HEK293 (cell line): Measurements from ENCODE around the gene MARCHF9.

Experiments
- GLIS2 ChIP-seq: fragments of 450-650 bp; formaldehyde crosslinking; IDR thresholded peaks from 2 replicates; pipeline ENCODE4 v1.5.1; 2016; ENCODE audit warnings: missing biosample characterization, missing genetic modification characterization
- HOXA7 ChIP-seq: sonication (generic); formaldehyde crosslinking; IDR thresholded peaks from 2 replicates; pipeline ENCODE4 v1.8.1; 2022; ENCODE audit warnings: missing genetic modification reagents, borderline replicate concordance
- HOXC10 ChIP-seq: sonication (generic); formaldehyde crosslinking; IDR thresholded peaks from 2 replicates; pipeline ENCODE4 v1.8.1; 2023; ENCODE audit warnings: mild to moderate bottlenecking, missing genetic modification reagents
- KLF16 ChIP-seq: fragments of 450-650 bp; formaldehyde crosslinking; IDR thresholded peaks from 2 replicates; pipeline ENCODE4 v1.5.1; 2017; ENCODE audit warnings: missing biosample characterization, missing genetic modification characterization
- REPIN1 ChIP-seq: fragments of 450-650 bp; formaldehyde crosslinking; IDR thresholded peaks from 2 replicates; pipeline ENCODE4 v1.5.1; 2017; ENCODE audit warnings: missing biosample characterization, missing genetic modification characterization, low read depth
- SCRT1 ChIP-seq: fragments of 450-650 bp; formaldehyde crosslinking; IDR thresholded peaks from 2 replicates; pipeline ENCODE4 v1.5.1; 2016; ENCODE audit warnings: missing biosample characterization, missing genetic modification characterization, borderline replicate concordance
- SP7 ChIP-seq: fragments of 450-650 bp; formaldehyde crosslinking; IDR thresholded peaks from 2 replicates; pipeline ENCODE4 v1.5.1; 2016; ENCODE audit warnings: missing biosample characterization, missing genetic modification characterization
- TCF7L2 ChIP-seq: IDR thresholded peaks from 2 replicates; pipeline ENCODE4 v1.6.1; 2011; ENCODE audit warnings: low read depth, mild to moderate bottlenecking, inconsistent platforms, low read length, moderate library complexity, borderline replicate concordance
- ZBTB1 ChIP-seq: fragments of 450-650 bp; formaldehyde crosslinking; IDR thresholded peaks from 2 replicates; pipeline ENCODE4 v1.5.1; 2016; ENCODE audit warnings: missing biosample characterization, missing genetic modification characterization
- ZNF121 ChIP-seq: fragments of 450-650 bp; formaldehyde crosslinking; IDR thresholded peaks from 2 replicates; pipeline ENCODE4 v1.5.1; 2016; ENCODE audit warnings: missing biosample characterization, missing genetic modification characterization
- ZNF140 ChIP-seq: fragments of 450-650 bp; formaldehyde crosslinking; IDR thresholded peaks from 2 replicates; pipeline ENCODE4 v1.5.1; 2016; ENCODE audit warnings: missing biosample characterization, missing genetic modification characterization
- ZNF221 ChIP-seq: fragments of 450-650 bp; formaldehyde crosslinking; IDR thresholded peaks from 2 replicates; pipeline ENCODE4 v1.5.1; 2017; ENCODE audit warnings: missing biosample characterization, missing genetic modification characterization, borderline replicate concordance
- ZNF404 ChIP-seq: fragments of 450-650 bp; formaldehyde crosslinking; IDR thresholded peaks from 2 replicates; pipeline ENCODE4 v1.5.1; 2017; ENCODE audit warnings: missing biosample characterization, missing genetic modification characterization
- ZNF514 ChIP-seq: fragments of 450-650 bp; formaldehyde crosslinking; IDR thresholded peaks from 2 replicates; pipeline ENCODE4 v1.5.1; 2016; ENCODE audit warnings: missing biosample characterization, missing genetic modification characterization
- ZNF529 ChIP-seq: fragments of 450-650 bp; formaldehyde crosslinking; IDR thresholded peaks from 2 replicates; pipeline ENCODE4 v1.5.1; 2017; ENCODE audit warnings: missing genetic modification characterization, missing biosample characterization; ENCODE audit not compliant: insufficient replicate concordance
- ZNF555 ChIP-seq: fragments of 450-650 bp; formaldehyde crosslinking; conservative IDR thresholded peaks from 2 replicates; pipeline ENCODE4 v1.5.1; 2017; ENCODE audit warnings: missing biosample characterization, mild to moderate bottlenecking, missing genetic modification characterization, inconsistent platforms
- ZNF670 ChIP-seq: fragments of 450-650 bp; formaldehyde crosslinking; IDR thresholded peaks from 2 replicates; pipeline ENCODE4 v1.5.1; 2016; ENCODE audit warnings: missing biosample characterization, missing genetic modification characterization, low read depth
- ZNF707 ChIP-seq: fragments of 450-650 bp; formaldehyde crosslinking; IDR thresholded peaks from 2 replicates; pipeline ENCODE4 v1.5.1; 2016; ENCODE audit warnings: missing biosample characterization, missing genetic modification characterization
- ZNF776 ChIP-seq: fragments of 450-650 bp; formaldehyde crosslinking; IDR thresholded peaks from 2 replicates; pipeline ENCODE4 v1.5.0; 2017; ENCODE audit warnings: missing biosample characterization, missing genetic modification characterization, borderline replicate concordance
- TF ChIP-seq, protein P1 (sequence below): fragments of 450-650 bp; formaldehyde crosslinking; IDR thresholded peaks from 2 replicates; pipeline ENCODE4 v1.5.1; 2017; ENCODE audit warnings: missing biosample characterization, missing genetic modification characterization
- TF ChIP-seq, protein P2 (sequence below): fragments of 450-650 bp; formaldehyde crosslinking; IDR thresholded peaks from 2 replicates; pipeline ENCODE4 v1.5.1; 2016; ENCODE audit warnings: missing biosample characterization, missing genetic modification characterization, borderline replicate concordance
- TF ChIP-seq, protein P3 (sequence below): fragments of 450-650 bp; formaldehyde crosslinking; IDR thresholded peaks from 2 replicates; pipeline ENCODE4 v1.5.1; 2016; ENCODE audit warnings: missing biosample characterization, missing genetic modification characterization
- TF ChIP-seq, protein P4 (sequence below): fragments of 450-650 bp; formaldehyde crosslinking; IDR thresholded peaks from 2 replicates; pipeline ENCODE4 v1.5.1; 2016; ENCODE audit warnings: missing biosample characterization, missing genetic modification characterization
- TF ChIP-seq, protein P5 (sequence below): fragments of 450-650 bp; formaldehyde crosslinking; IDR thresholded peaks from 2 replicates; pipeline ENCODE4 v1.5.1; 2016; ENCODE audit warnings: missing biosample characterization, missing genetic modification characterization
- TF ChIP-seq, protein P6 (sequence below): fragments of 450-650 bp; formaldehyde crosslinking; IDR thresholded peaks from 2 replicates; pipeline ENCODE4 v1.5.1; 2016; ENCODE audit warnings: missing biosample characterization, missing genetic modification characterization
- TF ChIP-seq, protein P7 (sequence below): sonication (generic); formaldehyde crosslinking; IDR thresholded peaks from 2 replicates; pipeline ENCODE4 v1.8.1; 2022; ENCODE audit warnings: mild to moderate bottlenecking, moderate library complexity, missing genetic modification reagents

Gene MARCHF9

DNA sequence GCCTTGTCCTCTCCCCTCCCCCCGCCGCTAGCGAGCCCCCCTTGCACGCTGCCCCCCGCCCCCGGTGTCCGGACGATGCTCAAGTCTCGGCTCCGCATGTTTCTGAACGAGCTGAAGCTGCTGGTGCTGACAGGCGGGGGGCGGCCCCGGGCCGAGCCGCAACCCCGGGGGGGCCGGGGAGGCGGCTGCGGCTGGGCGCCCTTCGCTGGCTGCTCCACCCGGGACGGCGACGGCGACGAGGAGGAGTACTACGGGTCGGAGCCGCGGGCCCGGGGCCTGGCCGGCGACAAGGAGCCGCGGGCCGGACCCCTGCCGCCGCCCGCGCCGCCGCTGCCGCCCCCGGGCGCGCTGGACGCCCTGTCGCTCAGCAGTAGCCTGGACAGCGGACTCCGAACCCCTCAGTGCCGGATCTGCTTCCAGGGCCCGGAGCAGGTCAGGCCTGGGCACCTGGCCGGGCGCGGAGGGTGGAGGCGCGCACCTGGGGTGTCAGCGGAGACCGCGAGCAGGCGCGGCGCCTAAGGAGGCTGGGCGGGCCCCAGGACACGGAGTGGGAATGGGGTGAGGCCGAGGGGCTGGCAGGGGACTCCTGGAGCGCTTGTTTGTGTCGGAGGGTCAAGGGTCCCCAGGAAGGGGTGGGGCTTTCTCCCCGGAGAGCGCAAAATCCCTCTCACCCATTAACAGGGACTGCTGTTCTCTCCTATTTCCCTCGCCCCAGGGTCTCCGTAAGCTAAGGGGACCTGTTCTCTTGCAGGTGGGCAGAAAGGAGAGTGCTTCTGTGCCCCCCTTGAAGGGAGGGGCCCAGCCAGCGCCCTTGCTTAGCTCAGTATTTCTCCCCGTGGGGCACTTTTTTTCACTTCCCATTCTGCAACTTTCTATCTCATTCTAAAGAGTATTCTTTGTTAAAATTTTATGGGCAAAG lies 810 bp downstream of the MARCHF9 start (continued):
- TF ChIP-seq, protein P1, sequence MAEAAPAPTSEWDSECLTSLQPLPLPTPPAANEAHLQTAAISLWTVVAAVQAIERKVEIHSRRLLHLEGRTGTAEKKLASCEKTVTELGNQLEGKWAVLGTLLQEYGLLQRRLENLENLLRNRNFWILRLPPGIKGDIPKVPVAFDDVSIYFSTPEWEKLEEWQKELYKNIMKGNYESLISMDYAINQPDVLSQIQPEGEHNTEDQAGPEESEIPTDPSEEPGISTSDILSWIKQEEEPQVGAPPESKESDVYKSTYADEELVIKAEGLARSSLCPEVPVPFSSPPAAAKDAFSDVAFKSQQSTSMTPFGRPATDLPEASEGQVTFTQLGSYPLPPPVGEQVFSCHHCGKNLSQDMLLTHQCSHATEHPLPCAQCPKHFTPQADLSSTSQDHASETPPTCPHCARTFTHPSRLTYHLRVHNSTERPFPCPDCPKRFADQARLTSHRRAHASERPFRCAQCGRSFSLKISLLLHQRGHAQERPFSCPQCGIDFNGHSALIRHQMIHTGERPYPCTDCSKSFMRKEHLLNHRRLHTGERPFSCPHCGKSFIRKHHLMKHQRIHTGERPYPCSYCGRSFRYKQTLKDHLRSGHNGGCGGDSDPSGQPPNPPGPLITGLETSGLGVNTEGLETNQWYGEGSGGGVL (tag by site-specific recombination), result no peak
- TF ChIP-seq ZNF404 (tag by site-specific recombination), result no peak
- no peak for TF ChIP-seq KLF16 (tag by site-specific recombination)
- no peak for TF ChIP-seq TCF7L2
- TF ChIP-seq, protein P2, sequence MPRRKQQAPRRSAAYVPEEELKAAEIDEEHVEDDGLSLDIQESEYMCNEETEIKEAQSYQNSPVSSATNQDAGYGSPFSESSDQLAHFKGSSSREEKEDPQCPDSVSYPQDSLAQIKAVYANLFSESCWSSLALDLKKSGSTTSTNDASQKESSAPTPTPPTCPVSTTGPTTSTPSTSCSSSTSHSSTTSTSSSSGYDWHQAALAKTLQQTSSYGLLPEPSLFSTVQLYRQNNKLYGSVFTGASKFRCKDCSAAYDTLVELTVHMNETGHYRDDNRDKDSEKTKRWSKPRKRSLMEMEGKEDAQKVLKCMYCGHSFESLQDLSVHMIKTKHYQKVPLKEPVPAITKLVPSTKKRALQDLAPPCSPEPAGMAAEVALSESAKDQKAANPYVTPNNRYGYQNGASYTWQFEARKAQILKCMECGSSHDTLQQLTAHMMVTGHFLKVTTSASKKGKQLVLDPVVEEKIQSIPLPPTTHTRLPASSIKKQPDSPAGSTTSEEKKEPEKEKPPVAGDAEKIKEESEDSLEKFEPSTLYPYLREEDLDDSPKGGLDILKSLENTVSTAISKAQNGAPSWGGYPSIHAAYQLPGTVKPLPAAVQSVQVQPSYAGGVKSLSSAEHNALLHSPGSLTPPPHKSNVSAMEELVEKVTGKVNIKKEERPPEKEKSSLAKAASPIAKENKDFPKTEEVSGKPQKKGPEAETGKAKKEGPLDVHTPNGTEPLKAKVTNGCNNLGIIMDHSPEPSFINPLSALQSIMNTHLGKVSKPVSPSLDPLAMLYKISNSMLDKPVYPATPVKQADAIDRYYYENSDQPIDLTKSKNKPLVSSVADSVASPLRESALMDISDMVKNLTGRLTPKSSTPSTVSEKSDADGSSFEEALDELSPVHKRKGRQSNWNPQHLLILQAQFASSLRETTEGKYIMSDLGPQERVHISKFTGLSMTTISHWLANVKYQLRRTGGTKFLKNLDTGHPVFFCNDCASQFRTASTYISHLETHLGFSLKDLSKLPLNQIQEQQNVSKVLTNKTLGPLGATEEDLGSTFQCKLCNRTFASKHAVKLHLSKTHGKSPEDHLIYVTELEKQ, result no peak
- TF ChIP-seq ZNF529 (tag by site-specific recombination), result no peak
- TF ChIP-seq, protein P3, sequence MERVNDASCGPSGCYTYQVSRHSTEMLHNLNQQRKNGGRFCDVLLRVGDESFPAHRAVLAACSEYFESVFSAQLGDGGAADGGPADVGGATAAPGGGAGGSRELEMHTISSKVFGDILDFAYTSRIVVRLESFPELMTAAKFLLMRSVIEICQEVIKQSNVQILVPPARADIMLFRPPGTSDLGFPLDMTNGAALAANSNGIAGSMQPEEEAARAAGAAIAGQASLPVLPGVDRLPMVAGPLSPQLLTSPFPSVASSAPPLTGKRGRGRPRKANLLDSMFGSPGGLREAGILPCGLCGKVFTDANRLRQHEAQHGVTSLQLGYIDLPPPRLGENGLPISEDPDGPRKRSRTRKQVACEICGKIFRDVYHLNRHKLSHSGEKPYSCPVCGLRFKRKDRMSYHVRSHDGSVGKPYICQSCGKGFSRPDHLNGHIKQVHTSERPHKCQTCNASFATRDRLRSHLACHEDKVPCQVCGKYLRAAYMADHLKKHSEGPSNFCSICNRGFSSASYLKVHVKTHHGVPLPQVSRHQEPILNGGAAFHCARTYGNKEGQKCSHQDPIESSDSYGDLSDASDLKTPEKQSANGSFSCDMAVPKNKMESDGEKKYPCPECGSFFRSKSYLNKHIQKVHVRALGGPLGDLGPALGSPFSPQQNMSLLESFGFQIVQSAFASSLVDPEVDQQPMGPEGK (tag by site-specific recombination), result peak; percentile 58
- TF ChIP-seq, protein P4, sequence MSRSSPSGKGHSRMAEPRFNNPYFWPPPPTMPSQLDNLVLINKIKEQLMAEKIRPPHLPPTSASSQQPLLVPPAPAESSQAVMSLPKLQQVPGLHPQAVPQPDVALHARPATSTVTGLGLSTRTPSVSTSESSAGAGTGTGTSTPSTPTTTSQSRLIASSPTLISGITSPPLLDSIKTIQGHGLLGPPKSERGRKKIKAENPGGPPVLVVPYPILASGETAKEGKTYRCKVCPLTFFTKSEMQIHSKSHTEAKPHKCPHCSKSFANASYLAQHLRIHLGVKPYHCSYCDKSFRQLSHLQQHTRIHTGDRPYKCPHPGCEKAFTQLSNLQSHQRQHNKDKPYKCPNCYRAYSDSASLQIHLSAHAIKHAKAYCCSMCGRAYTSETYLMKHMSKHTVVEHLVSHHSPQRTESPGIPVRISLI (tag by site-specific recombination), result no peak
- TF ChIP-seq, protein P5, sequence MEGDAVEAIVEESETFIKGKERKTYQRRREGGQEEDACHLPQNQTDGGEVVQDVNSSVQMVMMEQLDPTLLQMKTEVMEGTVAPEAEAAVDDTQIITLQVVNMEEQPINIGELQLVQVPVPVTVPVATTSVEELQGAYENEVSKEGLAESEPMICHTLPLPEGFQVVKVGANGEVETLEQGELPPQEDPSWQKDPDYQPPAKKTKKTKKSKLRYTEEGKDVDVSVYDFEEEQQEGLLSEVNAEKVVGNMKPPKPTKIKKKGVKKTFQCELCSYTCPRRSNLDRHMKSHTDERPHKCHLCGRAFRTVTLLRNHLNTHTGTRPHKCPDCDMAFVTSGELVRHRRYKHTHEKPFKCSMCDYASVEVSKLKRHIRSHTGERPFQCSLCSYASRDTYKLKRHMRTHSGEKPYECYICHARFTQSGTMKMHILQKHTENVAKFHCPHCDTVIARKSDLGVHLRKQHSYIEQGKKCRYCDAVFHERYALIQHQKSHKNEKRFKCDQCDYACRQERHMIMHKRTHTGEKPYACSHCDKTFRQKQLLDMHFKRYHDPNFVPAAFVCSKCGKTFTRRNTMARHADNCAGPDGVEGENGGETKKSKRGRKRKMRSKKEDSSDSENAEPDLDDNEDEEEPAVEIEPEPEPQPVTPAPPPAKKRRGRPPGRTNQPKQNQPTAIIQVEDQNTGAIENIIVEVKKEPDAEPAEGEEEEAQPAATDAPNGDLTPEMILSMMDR (tag by site-specific recombination), result no peak
- no peak for TF ChIP-seq ZNF221 (tag by site-specific recombination)
- TF ChIP-seq HOXC10 (CRISPR knock-in tag), result no peak
- 0 out of 2 replicates have a peak, but pooled peaks have one; percentile 19 for TF ChIP-seq SP7
- no peak for TF ChIP-seq ZNF776 (tag by site-specific recombination)
- TF ChIP-seq ZNF707, result no peak
- no peak for TF ChIP-seq ZNF555 (tag by site-specific recombination)
- TF ChIP-seq GLIS2 (tag by site-specific recombination), result peak; percentile 71
- TF ChIP-seq ZBTB1 (tag by site-specific recombination), result no peak
- no peak for TF ChIP-seq SCRT1 (tag by site-specific recombination)
- no peak for TF ChIP-seq ZNF514 (tag by site-specific recombination)
- no peak for TF ChIP-seq ZNF140
- TF ChIP-seq, protein P6, sequence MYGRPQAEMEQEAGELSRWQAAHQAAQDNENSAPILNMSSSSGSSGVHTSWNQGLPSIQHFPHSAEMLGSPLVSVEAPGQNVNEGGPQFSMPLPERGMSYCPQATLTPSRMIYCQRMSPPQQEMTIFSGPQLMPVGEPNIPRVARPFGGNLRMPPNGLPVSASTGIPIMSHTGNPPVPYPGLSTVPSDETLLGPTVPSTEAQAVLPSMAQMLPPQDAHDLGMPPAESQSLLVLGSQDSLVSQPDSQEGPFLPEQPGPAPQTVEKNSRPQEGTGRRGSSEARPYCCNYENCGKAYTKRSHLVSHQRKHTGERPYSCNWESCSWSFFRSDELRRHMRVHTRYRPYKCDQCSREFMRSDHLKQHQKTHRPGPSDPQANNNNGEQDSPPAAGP, result no peak
- TF ChIP-seq HOXA7 (CRISPR knock-in tag), result no peak
- TF ChIP-seq ZNF121 (tag by site-specific recombination), result no peak
- TF ChIP-seq, protein P7, sequence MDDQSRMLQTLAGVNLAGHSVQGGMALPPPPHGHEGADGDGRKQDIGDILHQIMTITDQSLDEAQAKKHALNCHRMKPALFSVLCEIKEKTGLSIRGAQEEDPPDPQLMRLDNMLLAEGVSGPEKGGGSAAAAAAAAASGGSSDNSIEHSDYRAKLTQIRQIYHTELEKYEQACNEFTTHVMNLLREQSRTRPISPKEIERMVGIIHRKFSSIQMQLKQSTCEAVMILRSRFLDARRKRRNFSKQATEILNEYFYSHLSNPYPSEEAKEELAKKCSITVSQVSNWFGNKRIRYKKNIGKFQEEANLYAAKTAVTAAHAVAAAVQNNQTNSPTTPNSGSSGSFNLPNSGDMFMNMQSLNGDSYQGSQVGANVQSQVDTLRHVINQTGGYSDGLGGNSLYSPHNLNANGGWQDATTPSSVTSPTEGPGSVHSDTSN (CRISPR knock-in tag), result no peak
- no peak for TF ChIP-seq REPIN1 (tag by site-specific recombination)
- TF ChIP-seq ZNF670 (tag by site-specific recombination), result no peak
